Aorta (tissue), 5 donors: ENCODE results near the gene HM13. TPM values are rescaled to one million over a fixed set of nuclear protein-coding genes. Genes with fewer than 3 reads are reported as not detected.
A peak's percentile ranks its signal among the peaks of the same experiment; 100 is the strongest.
"Not testable (repeated sequence)": the region's sequence is repeated elsewhere in the genome, so short reads cannot be mapped to it uniquely, and the experiment has no call there.

Experiments
- ATAC-seq: fragments of 200-7000 bp; cut with Tn5 transposase; one replicate; pipeline ENCODE4 v1.9.1; 2022; ENCODE audit warnings: moderate library complexity; ENCODE audit not compliant: low FRiP score
- DNase-seq, 2 donors: peaks; one replicate each; pipeline ENCODE4 v3.0.0-alpha.2; 2020
- H3K27ac ChIP-seq, 2 donors: one replicate each; pipeline ENCODE4 v1.5.1; 2013; ENCODE audit warnings: low read length in 2 of 2, mild to moderate bottlenecking in 2 of 2, moderate library complexity in 2 of 2, control low read depth in 1 of 2, inconsistent platforms in 1 of 2, low read depth in 1 of 2
- H3K27me3 ChIP-seq, 2 donors: one replicate each; pipeline ENCODE4 v1.6.1; 2013; ENCODE audit warnings: control low read depth in 1 of 2, low read length in 1 of 2, mild to moderate bottlenecking in 1 of 2, moderate library complexity in 1 of 2; ENCODE audit not compliant: insufficient read depth in 2 of 2, control insufficient read depth in 1 of 2
- H3K36me3 ChIP-seq, 2 donors: one replicate each; pipeline ENCODE4 v1.6.1; 2013; ENCODE audit warnings: control low read depth in 1 of 2, low read length in 1 of 2, mild to moderate bottlenecking in 1 of 2; ENCODE audit not compliant: insufficient read depth in 2 of 2, control insufficient read depth in 1 of 2
- H3K4me1 ChIP-seq, 2 donors: one replicate each; pipeline ENCODE4 v1.6.1; 2013; ENCODE audit warnings: low read length in 2 of 2, control low read depth in 1 of 2, mild to moderate bottlenecking in 1 of 2, moderate library complexity in 1 of 2; ENCODE audit not compliant: insufficient read depth in 2 of 2, control insufficient read depth in 1 of 2
- H3K4me3 ChIP-seq, 2 donors: one replicate each; pipeline ENCODE4 v1.5.1; 2013; ENCODE audit warnings: low read length in 2 of 2, control low read depth in 1 of 2, mild to moderate bottlenecking in 1 of 2
- H3K9me3 ChIP-seq: one replicate; pipeline ENCODE4 v1.6.1; 2013; ENCODE audit warnings: mild to moderate bottlenecking, low read length; ENCODE audit not compliant: control insufficient read depth
- WGBS, 2 donors: extraction: QIAGEN DNeasy Blood & Tissue Kit; methylation state at CpG; one replicate each; pipeline ENCODE4 v1.1.7; 2013; 5-methylcytosine and 5-hydroxymethylcytosine counted together
- intact Hi-C, 2 donors: fragments of 100-400 bp; cut with DNase I; formaldehyde crosslinking; loops; one replicate each; pipeline versions ENCODE4 v1.14.2 to v1.15.0; 2022
- polyA plus RNA-seq, 2 donors: library from polyadenylated mRNA; stranded (reverse); fragments of 200-250 nt; gene quantifications; one replicate each; pipeline ENCODE4 v1.2.3, GENCODE V29; 2013
- total RNA-seq, 2 donors: library from RNA; stranded (reverse); fragmentation: NEBNext Ultra II Directional; extraction: Animal tissue kit (Norgen Biotek cat#: 25700); gene quantifications; one replicate each; pipeline ENCODE4 v1.2.1, GENCODE V29; 2021
- donor health status: healthy with polysubstance abuse.
- donor health status: Bipolar disorder and iron deficiency.
- donor health status: DM: no; HTN: no; CAD: no.
- donor health status: DM: no; HTN: no; CAD: no.
- donor health status: DM: yes; HTN: yes; CAD: no.

HM13 gene
- total and polyA plus RNA-seq, 4 donors = 41.8 to 139 (median 122) TPM

DNA sequence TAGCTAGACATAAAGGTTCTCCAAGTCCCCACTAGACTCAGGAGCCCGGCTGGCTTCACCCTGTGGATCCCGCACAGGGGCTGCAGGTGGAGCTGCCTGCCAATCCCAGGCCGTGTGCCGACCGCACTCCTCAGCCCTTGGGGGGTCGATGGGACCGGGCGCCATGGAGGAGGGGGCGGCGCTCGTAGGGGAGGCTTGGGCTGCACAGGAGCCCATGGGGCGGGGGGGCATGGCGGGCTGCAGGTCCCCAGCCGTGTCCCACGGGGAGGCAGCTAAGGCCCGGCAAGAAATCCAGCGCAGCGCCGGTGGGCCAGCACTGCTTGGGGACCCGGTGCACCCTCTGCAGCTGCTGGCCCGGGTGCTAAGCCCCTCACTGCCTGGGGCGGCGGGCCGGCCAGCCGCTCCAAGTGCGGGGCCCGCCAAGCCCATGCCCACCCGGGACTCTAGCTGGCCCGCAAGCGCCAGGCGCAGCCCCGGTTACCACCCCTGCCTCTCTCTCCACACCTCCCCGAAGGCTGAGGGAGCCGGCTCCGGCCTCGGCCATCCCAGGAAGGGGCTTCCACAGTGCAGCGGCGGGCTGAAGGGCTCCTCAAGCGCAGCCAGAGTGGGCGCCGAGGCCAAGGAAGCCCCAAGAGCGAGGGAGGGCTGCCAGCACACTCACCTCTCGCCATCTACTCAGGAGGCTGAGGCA lies 64.4 kb downstream of the HM13 start:
- intact Hi-C loops = no loop called here
- H3K4me1 ChIP-seq = no peaks in the 10 kb centered on the region
- no peaks in the 10 kb centered on the region for H3K9me3 ChIP-seq
- no peak overlapping the region for H3K4me3 ChIP-seq
- WGBS, 2 donors = 95 to 96% methylated on average over 38 to 43 of the region's 43 CpGs
- H3K36me3 ChIP-seq = no peaks in the 10 kb centered on the region
- H3K27me3 ChIP-seq = no peaks in the 10 kb centered on the region
- DNase-seq (no peak), ATAC-seq (no peak)
- no peak overlapping the region for H3K27ac ChIP-seq

DNA sequence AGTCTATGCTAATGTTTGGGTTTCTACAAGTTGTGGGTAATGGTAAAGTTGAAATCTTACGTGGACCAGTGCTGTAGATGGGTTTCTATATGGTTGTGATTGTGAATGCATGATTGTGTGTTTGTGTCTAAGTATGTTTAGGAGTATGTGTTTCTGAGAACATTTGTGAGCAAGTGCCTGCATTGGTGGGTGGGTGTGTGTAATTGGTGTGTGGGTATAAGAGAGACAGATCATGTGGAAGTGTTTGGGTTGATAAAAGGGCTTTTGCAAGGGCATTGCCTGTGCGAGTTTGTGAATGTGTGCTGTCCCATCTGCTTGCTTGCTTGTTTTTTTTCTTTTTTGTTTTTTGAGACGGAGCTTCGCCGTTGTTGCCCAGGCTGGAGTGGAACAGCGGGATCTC lies 65.0 kb downstream of the HM13 start:
- Histone ChIP-seq H3K9me3 (no peaks in the 10 kb centered on the region), H3K27ac (no peak overlapping the region), H3K4me1 (no peaks in the 10 kb centered on the region), H3K27me3 (no peaks in the 10 kb centered on the region), H3K4me3 (no peak overlapping the region), H3K36me3 (no peaks in the 10 kb centered on the region)
- intact Hi-C loops = no loop called here
- no peak for ATAC-seq
- 91 to 94% methylated on average over 6 of the region's 6 CpGs for WGBS, 2 donors
- DNase-seq = no peak

DNA sequence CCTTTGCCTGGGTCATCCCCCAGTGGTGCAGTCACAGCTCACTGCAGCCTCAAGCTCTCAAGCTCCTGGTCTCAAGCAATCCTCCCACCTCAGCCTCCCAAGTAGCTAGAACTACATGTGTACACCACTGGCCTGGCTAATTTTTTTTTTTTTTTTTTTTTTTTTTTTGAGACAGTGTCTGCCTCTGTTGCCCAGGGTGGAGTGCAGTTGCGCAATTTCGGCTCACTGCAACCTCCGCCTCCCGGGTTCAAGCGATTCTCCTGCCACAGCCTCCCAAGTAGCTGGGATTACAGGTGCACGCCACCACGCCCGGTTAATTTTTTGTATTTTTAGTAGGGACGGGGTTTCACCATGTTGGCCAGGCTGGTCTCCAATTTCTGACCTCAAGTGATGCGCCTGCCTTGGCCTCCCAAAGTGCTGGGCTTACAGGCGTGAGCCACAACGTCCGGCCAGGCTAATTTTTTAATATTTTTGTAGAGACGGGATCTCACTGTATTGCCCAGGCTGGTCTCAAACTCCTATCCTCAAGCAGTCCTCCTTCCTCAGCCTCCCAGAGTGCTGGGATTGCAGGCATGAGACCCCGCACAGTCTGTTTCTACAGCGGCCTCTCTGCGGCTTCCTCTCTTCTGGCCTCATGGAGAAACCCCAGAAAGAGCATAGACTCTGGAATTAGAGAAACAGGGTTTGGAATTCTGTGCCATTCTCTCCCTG lies 65.9 kb downstream of the HM13 start:
- H3K27me3 ChIP-seq, DNase-seq, ATAC-seq, H3K4me3 ChIP-seq, intact Hi-C loops, H3K36me3 ChIP-seq, H3K9me3 ChIP-seq, H3K4me1 ChIP-seq, H3K27ac ChIP-seq: not testable (repeated sequence)
- WGBS, 2 donors = 94 to 96% methylated on average over 17 of the region's 17 CpGs

- Histone ChIP-seq H3K9me3 (no peaks in the 10 kb centered on the region), H3K36me3 (no peaks in the 10 kb centered on the region), H3K27me3 (no peaks in the 10 kb centered on the region), H3K4me1 (no peaks in the 10 kb centered on the region), H3K4me3 (no peak overlapping the region), H3K27ac (no peak overlapping the region)
- intact Hi-C loops = no loop called here
- no peak for DNase-seq
- 75 to 77% methylated on average over 7 of the region's 7 CpGs for WGBS, 2 donors
- ATAC-seq = no peak
These were observed 66.5 kb downstream of the HM13 start for GRCh38 chr20:31580706-31581105.

DNA sequence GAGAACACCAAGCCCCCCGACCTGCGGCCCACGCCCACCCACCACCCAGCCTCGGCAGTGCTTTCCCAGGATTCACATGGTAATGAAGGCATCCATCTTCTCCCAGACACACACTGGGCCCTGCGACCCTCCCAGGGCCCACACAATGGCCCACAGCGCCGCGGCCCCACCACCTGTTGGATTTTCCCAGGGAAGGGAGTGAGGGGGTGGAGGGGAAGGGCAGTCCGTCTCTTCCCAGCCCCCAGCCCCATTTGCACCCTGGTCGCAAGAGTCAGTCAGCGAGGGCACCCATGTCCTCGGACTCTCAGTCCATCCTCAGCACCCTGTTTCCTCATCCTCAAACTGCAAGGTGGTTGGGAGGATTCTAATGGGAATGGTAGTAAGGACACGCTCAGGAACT lies 67.1 kb downstream of the HM13 start:
- peak; percentile 26 for ATAC-seq
- no peaks in the 10 kb centered on the region for H3K9me3 ChIP-seq
- H3K4me3 ChIP-seq = no peak overlapping the region
- DNase-seq = no peak
- WGBS, 2 donors = 82% methylated on average over 13 of the region's 13 CpGs
- H3K4me1 ChIP-seq = no peaks in the 10 kb centered on the region
- H3K27me3 ChIP-seq = no peaks in the 10 kb centered on the region
- no peak overlapping the region for H3K27ac ChIP-seq
- intact Hi-C loops = no loop called here
- no peaks in the 10 kb centered on the region for H3K36me3 ChIP-seq

GRCh38 chr20:31587545-31588389 lies 73.5 kb downstream of the HM13 start:
- WGBS, 2 donors = 1 to 2% methylated on average over 74 to 76 of the region's 76 CpGs
- Histone ChIP-seq H3K4me1 (no peaks in the 10 kb centered on the region), H3K36me3 (no peaks in the 10 kb centered on the region), H3K9me3 (no peaks in the 10 kb centered on the region), H3K4me3 (peak overlapping the region in 1 of 2 donors; percentile 24), H3K27me3 (no peaks in the 10 kb centered on the region), H3K27ac (peak overlapping the region; percentile 4 to 38)
- intact Hi-C loops = no loop called here
- ATAC-seq (peak; percentile 88), DNase-seq (no peak)

DNA sequence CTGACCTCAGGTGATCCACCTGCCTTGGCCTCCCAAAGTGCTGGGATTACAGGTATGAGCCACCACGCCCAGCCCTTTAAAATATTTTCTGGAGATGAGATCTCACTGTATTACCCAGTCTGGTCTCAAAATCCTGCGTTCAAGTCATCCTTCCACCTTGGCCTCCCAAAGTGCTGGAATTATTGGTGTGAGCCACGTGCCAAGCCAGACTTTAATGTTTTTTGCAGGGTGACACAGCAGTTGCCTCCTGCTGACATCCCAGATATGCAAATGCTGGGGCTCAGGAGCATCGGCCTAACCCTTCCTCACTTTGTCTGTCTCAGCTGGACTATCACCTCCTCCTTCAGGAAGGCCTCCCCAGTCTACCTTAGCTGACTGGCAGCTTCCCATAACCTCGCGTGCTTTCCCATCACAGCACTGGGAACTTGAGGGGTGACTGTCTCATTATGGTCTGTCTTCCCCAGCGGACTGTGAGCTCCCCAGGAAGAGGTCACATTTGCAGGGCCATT lies 76.5 kb downstream of the HM13 start:
- Histone ChIP-seq H3K27ac (no peak overlapping the region), H3K4me1 (no peaks in the 10 kb centered on the region)

DNA sequence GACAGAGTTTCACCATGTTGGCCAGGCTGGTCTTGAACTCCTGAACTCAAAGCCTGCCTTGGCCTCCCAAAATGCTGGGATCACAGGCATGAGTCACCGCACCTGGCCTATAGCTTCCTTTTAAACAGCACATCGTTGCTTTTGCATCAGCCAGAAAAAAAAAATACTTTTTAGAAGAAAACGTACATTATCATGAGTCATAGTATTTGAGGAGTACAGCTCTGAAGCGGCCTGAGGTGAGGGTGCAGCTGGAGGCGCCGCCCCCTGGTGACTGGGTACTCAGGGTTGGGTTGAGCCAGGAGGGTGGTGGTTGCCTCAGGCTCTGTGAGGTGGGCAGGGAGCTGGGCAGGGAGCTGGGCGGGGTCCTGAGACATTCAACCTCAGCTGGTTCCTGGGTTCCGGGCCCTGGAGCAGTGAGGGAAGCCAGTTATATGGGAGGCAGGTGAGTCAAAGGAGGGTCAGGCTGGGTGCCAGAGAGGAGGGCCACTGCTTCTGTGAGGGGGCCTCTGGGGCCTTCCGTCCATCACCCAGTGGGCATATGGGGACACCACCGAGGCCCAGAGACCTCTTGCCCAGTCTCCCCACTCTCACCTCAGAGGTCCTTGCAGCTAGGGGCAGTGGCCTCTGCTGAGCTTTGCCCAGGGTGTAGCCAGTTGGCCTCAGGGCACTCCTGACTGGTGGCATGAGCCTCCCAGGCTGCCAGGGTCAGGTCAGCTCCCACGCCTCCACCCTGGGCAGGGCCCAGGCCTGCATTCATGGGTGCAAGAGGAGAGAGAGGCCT lies 79.2 kb downstream of the HM13 start:
- WGBS, 2 donors = 86% methylated on average over 11 of the region's 11 CpGs
- Histone ChIP-seq H3K4me1 (no peaks in the 10 kb centered on the region), H3K4me3 (no peak overlapping the region), H3K9me3 (no peaks in the 10 kb centered on the region), H3K36me3 (no peaks in the 10 kb centered on the region), H3K27me3 (no peaks in the 10 kb centered on the region), H3K27ac (no peak overlapping the region)
- intact Hi-C loops = no loop called here
- DNase-seq (no peak), ATAC-seq (no peak)

More for the DNA sequence above, 76.5 kb downstream of the HM13 start:
- intact Hi-C loops = no loop called here
- 90 to 91% methylated on average over 7 of the region's 7 CpGs for WGBS, 2 donors
- ATAC-seq (no peak), DNase-seq (no peak)
- H3K9me3 ChIP-seq = no peaks in the 10 kb centered on the region
- H3K27me3 ChIP-seq = no peaks in the 10 kb centered on the region
- no peaks in the 10 kb centered on the region for H3K36me3 ChIP-seq
- H3K4me3 ChIP-seq = no peak overlapping the region
